Ovary (tissue), 9 donors: Measurements from ENCODE around the gene IGLON5. TPM values are rescaled to one million over a fixed set of nuclear protein-coding genes. Genes with fewer than 3 reads are reported as not detected.

Experiments used
- DNase-seq, 5 donors: peaks; one replicate each; pipeline ENCODE4 v3.0.0-alpha.2; 2019 to 2020
- H3K27ac ChIP-seq, 2 donors: fragments of 200-600 bp; one replicate each; pipeline versions ENCODE4 v1.5.1 to v1.8.0; 2019 to 2022
- H3K27me3 ChIP-seq: fragments of 200-600 bp; one replicate; pipeline ENCODE4 v1.8.0; 2022
- H3K36me3 ChIP-seq: fragments of 200-600 bp; sonication (generic); one replicate; pipeline ENCODE4 v1.5.1; 2019
- H3K4me1 ChIP-seq: one replicate; pipeline ENCODE4 v1.8.1; 2013; ENCODE audit warnings: mild to moderate bottlenecking, moderate library complexity; ENCODE audit not compliant: insufficient read depth
- H3K4me3 ChIP-seq: fragments of 200-600 bp; sonication (generic); one replicate; pipeline ENCODE4 v1.5.1; 2017
- H3K9me3 ChIP-seq, 2 donors: fragments of 200-600 bp in 1 of 2; sonication (generic) in 1 of 2; one replicate each; pipeline versions ENCODE4 v1.5.1 to v1.8.1; 2013 to 2019; ENCODE audit warnings: mild to moderate bottlenecking in 1 of 2, moderate library complexity in 1 of 2
- EP300 ChIP-seq: sonication (generic); formaldehyde crosslinking; IDR thresholded peaks from one replicate; pipeline ENCODE4 v1.6.1; 2017; ENCODE audit warnings: antibody characterized with exemption
- POLR2A ChIP-seq: fragments of 450-650 bp; IDR thresholded peaks from one replicate; pipeline ENCODE4 v1.6.1; 2017; ENCODE audit warnings: antibody characterized with exemption, mild to moderate bottlenecking, moderate library complexity
- WGBS, 3 donors: extraction: QIAGEN DNeasy Blood & Tissue Kit in 1 of 3; methylation state at CpG; one replicate each; pipeline versions ENCODE4 v1.1.5 to v1.1.7; 2013 to 2017; 5-methylcytosine and 5-hydroxymethylcytosine counted together
- intact Hi-C, 4 donors: fragments of 100-400 bp; cut with DNase I; formaldehyde crosslinking; loops; one replicate each; pipeline versions ENCODE4 v1.11.0 to v1.15.1; 2022 to 2023
- polyA plus RNA-seq, 2 donors: library from polyadenylated mRNA; stranded (reverse); fragments of 200-250 nt in 1 of 2; fragments of 350-450 nt in 1 of 2; fragmentation: Illumina TruSeq in 1 of 2; extraction: RNeasy Lipid Tissue Mini Kit (QIAGEN cat#74804) in 1 of 2; gene quantifications; one replicate each; pipeline ENCODE4 v1.2.3, GENCODE V29; 2013 to 2014
- total RNA-seq, 7 donors: library from RNA; depleted of rRNA in 2 of 7; stranded (reverse); fragments of >200 nt in 2 of 7; fragmentation: NEBNext Ultra II Directional in 3 of 7; extraction: Animal tissue kit (Norgen Biotek cat#: 25700) in 3 of 7; gene quantifications; one replicate each; pipeline versions ENCODE4 v1.1.0 to v1.2.4, GENCODE V29; 2016 to 2023
- TF ChIP-seq, protein P1 (sequence below), 3 donors: fragments of 450-650 bp in 2 of 3; fragments of 200-600 bp in 1 of 3; IDR thresholded peaks; one replicate each; pipeline versions ENCODE4 v1.5.1 to v1.8.0; 2016 to 2022; ENCODE audit warnings: antibody characterized with exemption in 3 of 3, mild to moderate bottlenecking in 1 of 3
- donor health status: DM: no; HTN: no; CAD: no; lungs with moderate emphysema.
- donor health status: DM: no; HTN: no; CAD: no.
- donor health status: Bipolar disorder and iron deficiency.
- donor health status: DM: yes; HTN: yes; CAD: no.
- donor health status: DM: no; HTN: no; CAD: no.
- donor health status: DM: yes; HTN: yes; CAD: no.

The IGLON5 gene
- total and polyA plus RNA-seq, 9 donors: 0.08 to 1.6 (median 0.29) TPM; not detected in 1

DNA sequence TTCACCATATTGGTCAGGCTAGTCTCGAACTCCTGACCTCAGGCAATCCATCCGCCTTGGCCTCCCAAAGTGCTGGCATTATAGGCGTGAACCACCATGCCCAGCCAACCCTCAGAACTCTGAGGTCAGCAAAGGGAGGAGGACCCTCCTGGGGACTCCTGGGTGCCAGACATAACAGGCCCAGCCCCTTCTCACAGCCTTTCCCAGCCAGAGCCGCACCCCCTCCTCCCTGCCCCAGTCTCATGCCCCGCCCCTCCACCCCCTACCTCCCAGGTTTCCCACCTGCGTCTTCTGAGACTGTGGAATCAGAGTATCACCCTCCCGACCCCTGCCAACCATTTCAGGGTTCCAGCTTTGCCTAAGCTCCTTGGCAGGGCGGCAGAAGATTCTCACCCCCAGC lies 5.2 kb downstream of the IGLON5 start:
- TF ChIP-seq, protein P1, sequence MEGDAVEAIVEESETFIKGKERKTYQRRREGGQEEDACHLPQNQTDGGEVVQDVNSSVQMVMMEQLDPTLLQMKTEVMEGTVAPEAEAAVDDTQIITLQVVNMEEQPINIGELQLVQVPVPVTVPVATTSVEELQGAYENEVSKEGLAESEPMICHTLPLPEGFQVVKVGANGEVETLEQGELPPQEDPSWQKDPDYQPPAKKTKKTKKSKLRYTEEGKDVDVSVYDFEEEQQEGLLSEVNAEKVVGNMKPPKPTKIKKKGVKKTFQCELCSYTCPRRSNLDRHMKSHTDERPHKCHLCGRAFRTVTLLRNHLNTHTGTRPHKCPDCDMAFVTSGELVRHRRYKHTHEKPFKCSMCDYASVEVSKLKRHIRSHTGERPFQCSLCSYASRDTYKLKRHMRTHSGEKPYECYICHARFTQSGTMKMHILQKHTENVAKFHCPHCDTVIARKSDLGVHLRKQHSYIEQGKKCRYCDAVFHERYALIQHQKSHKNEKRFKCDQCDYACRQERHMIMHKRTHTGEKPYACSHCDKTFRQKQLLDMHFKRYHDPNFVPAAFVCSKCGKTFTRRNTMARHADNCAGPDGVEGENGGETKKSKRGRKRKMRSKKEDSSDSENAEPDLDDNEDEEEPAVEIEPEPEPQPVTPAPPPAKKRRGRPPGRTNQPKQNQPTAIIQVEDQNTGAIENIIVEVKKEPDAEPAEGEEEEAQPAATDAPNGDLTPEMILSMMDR (IDR thresholded peaks at IDR 0.05): no peak
- no peak for TF ChIP-seq EP300
- TF ChIP-seq POLR2A: no peak
- Histone ChIP-seq H3K27me3 (no peaks in the 10 kb centered on the region), H3K27ac (no peak overlapping the region), H3K4me1 (peaks cover 6% of the 10 kb centered on the region), H3K9me3 (no peaks in the 10 kb centered on the region), H3K36me3 (no peaks in the 10 kb centered on the region), H3K4me3 (no peak overlapping the region)
- no peak for DNase-seq
- 67 to 73% (median 69%) methylated on average over 8 of the region's 8 CpGs for WGBS, 3 donors
- intact Hi-C loops: no loop called here

DNA sequence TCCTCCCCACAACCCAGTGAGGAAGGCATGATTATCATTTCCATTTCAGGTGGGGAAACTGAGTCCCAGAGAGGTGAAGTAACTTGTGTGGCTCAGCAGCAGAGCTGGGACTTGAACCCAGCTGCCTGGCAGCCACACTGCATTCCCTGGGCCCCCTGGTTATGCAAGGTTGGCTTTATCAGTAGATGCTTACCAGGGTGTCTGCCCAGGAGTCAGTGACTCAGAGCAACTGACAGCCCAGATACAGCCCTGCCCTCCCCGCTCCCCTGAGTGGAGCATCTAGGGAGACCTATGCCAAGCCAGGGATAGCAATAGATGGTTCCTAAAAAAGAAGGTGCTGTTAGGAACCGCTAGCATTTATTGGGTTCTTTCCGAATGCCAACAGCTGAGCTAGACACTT lies 5.9 kb downstream of the IGLON5 start:
- Histone ChIP-seq H3K27ac (no peak overlapping the region), H3K27me3 (no peaks in the 10 kb centered on the region), H3K9me3 (no peaks in the 10 kb centered on the region), H3K36me3 (no peaks in the 10 kb centered on the region), H3K4me3 (no peak overlapping the region), H3K4me1 (peaks cover 6% of the 10 kb centered on the region)
- TF ChIP-seq EP300 (no peak), POLR2A (no peak)
- TF ChIP-seq, protein P1 (IDR thresholded peaks at IDR 0.05): no peak
- intact Hi-C loops: no loop called here
- DNase-seq: no peak
- 81 to 82% (median 81%) methylated on average over 3 of the region's 3 CpGs for WGBS, 3 donors

DNA sequence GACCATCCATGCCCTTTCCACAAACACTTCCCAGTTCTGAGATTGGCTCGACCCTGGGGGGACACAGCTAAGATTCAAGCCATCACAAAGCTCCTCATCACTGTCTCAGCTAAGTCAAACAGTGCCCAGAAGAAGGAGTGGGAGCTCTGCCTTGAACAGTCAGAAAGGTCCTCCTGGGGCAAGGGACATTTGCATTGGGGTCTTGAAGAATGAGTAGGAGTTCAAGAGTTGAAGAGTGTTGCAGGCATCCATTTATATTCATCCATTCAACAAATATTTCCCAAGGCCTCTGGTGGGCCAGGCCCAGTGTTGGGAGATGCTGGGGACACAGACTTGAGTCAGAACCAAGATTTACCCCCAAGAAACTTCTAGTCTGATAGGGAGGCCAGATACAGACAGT lies 6.5 kb downstream of the IGLON5 start:
- no peak for DNase-seq

DNA sequence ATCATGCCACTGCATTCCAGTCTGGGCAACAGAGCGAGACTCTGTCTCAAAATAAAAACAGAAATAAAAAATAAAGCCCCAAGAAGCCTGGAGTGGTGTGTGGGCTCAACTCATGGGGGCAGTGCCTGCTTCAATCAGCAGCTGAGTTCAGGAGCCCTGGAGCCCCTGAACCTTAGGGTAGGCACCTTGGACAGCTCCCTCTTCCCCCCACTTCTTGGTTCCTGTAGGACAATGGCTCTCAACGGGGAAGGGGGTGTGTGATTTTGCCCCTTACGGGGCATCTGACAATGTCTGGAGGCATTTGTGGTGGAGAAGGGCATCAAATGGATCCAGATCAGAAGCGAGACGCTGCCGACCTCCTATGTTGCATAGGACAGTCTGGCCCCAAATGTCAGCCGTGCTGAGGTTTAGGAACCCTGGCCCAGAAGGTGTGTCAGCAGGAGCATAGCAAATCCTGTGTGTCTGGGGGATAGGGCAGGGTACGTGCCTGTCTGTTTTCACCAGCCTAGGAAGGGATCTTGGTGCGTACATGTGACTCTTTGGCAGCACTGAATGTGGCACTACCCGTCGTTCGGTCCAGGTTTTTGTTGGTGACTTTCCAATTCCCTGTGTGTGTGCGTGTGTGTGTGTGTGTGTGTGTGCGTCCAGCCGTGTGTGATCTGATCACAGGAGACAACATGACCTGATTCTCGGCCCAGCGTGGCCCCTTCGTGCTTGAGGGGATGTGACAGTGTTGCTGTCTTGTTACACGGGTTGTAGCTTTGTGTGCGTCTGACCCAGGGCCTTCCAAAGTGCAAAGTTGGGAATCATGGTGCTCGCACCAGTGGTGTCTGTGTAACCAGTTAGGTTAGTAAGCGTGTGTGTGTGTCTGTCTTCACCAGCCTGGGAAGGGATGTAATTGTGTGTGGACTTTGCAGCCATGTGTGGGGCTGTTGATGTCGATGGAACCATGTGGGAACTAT lies 7.5 kb downstream of the IGLON5 start:
- peaks cover 6% of the 10 kb centered on the region for H3K4me1 ChIP-seq
- H3K9me3 ChIP-seq: no peaks in the 10 kb centered on the region
- no peak overlapping the region for H3K4me3 ChIP-seq
- 74 to 82% (median 76%) methylated on average over 23 of the region's 23 CpGs for WGBS, 3 donors
- TF ChIP-seq POLR2A: no peak
- TF ChIP-seq EP300: no peak
- TF ChIP-seq, protein P1 (IDR thresholded peaks at IDR 0.05): no peak
- no peak for DNase-seq
- intact Hi-C loops: no loop called here
- H3K27ac ChIP-seq: no peak overlapping the region
- H3K36me3 ChIP-seq: no peaks in the 10 kb centered on the region
- H3K27me3 ChIP-seq: no peaks in the 10 kb centered on the region

More for the DNA sequence above, 6.5 kb downstream of the IGLON5 start:
- Histone ChIP-seq H3K4me1 (peaks cover 6% of the 10 kb centered on the region), H3K9me3 (no peaks in the 10 kb centered on the region), H3K36me3 (no peaks in the 10 kb centered on the region), H3K27ac (no peak overlapping the region), H3K27me3 (no peaks in the 10 kb centered on the region), H3K4me3 (no peak overlapping the region)
- TF ChIP-seq, protein P1 (IDR thresholded peaks at IDR 0.05): no peak
- TF ChIP-seq EP300 (no peak), POLR2A (no peak)
- intact Hi-C loops: no loop called here
- 75 to 88% (median 85%) methylated on average over 1 of the region's 1 CpG for WGBS, 3 donors
